Caco-2 (cell line): ENCODE data around the gene MTFMT. TPM values are rescaled to one million over a fixed set of nuclear protein-coding genes. Genes with fewer than 3 reads are reported as not detected.

ENCODE experiments used
- BruUV-seq: library from RNA; stranded (reverse); fragments of 400-500 nt; replicated peaks from 2 replicates; lab custom pipeline; 2021; lab: Mats Ljungman, UMichigan
- CTCF ChIA-PET: fragments of 300-600 bp; sonication (Branson Sonifier 250); formaldehyde crosslinking; loops from one replicate; lab custom pipeline; 2022; ENCODE audit warnings: antibody characterized with exemption; lab: Charles Lee
- POLR2A ChIA-PET: fragments of 300-600 bp; sonication (Branson Sonifier 250); formaldehyde crosslinking; loops from one replicate; lab custom pipeline; 2022; ENCODE audit warnings: antibody characterized with exemption; lab: Charles Lee
- DNase-seq, 2 experiments: peaks; one replicate each; pipeline versions ENCODE4 v3.0.0 to v3.0.0-alpha.2; 2020 to 2022
- H3K27me3 ChIP-seq: replicated peaks from 2 replicates; pipeline ENCODE4 v1.6.0; 2011; ENCODE audit warnings: low read length; ENCODE audit not compliant: control insufficient read depth, insufficient read depth
- H3K36me3 ChIP-seq: 2 replicates; pipeline ENCODE4 v1.5.1; 2011; ENCODE audit warnings: low read length; ENCODE audit not compliant: control insufficient read depth, insufficient read depth
- H3K4me1 ChIP-seq: fragments of 250-450 bp; sonication (Bioruptor Pico); 2 replicates; pipeline ENCODE4 v1.5.1; 2020; ENCODE audit warnings: mild to moderate bottlenecking
- H3K4me3 ChIP-seq: 2 replicates; pipeline ENCODE4 v1.5.1; 2011; ENCODE audit warnings: low read depth, mild to moderate bottlenecking, control low read depth, low read length
- H3K9me3 ChIP-seq: fragments of 250-450 bp; sonication (Bioruptor Pico); 2 replicates; pipeline ENCODE4 v1.5.1; 2020; ENCODE audit warnings: mild to moderate bottlenecking, moderate library complexity
- H3K27ac Mint-ChIP-seq: one replicate; pipeline ENCODE4 v1.8.0; 2022; ENCODE audit warnings: mixed read lengths; ENCODE audit not compliant: unreplicated experiment
- H3K27me3 Mint-ChIP-seq: one replicate; pipeline ENCODE4 v1.8.0; 2022; ENCODE audit warnings: mixed read lengths; ENCODE audit not compliant: insufficient read depth, unreplicated experiment
- H3K36me3 Mint-ChIP-seq: one replicate; pipeline ENCODE4 v1.8.0; 2022; ENCODE audit warnings: mild to moderate bottlenecking, mixed read lengths; ENCODE audit not compliant: insufficient read depth, unreplicated experiment
- H3K4me1 Mint-ChIP-seq: one replicate; pipeline ENCODE4 v1.8.0; 2022; ENCODE audit warnings: low read depth, mixed read lengths; ENCODE audit not compliant: unreplicated experiment
- H3K4me3 Mint-ChIP-seq: one replicate; pipeline ENCODE4 v1.8.0; 2022; ENCODE audit warnings: mild to moderate bottlenecking, moderate library complexity, mixed read lengths; ENCODE audit not compliant: unreplicated experiment
- H3K9me3 Mint-ChIP-seq: one replicate; pipeline ENCODE4 v1.8.0; 2022; ENCODE audit warnings: mixed read lengths; ENCODE audit not compliant: unreplicated experiment
- intact Hi-C: fragments of 100-400 bp; cut with micrococcal nuclease; formaldehyde crosslinking; loops from one replicate; pipeline ENCODE4 v1.10.0; 2022; ENCODE audit not compliant: unreplicated experiment
- total RNA-seq: library from RNA; stranded (reverse); gene quantifications from 2 replicates; pipeline ENCODE4 v1.2.3, GENCODE V29; 2022
- TF ChIP-seq, protein P1 (sequence below), 2 experiments: fragments of 200-600 bp in 1 of 2; IDR thresholded peaks; 1 replicate in 1 of 2; 2 replicates in 1 of 2; pipeline versions ENCODE4 v1.5.1 to v1.8.0; 2011 to 2022; ENCODE audit warnings: antibody characterized with exemption in 1 of 2, control low read depth in 1 of 2, inconsistent platforms in 1 of 2, low read depth in 1 of 2, low read length in 1 of 2, mild to moderate bottlenecking in 1 of 2, moderate library complexity in 1 of 2; ENCODE audit not compliant: insufficient read depth in 1 of 2, severe bottlenecking in 1 of 2, unreplicated experiment in 1 of 2

Gene MTFMT
- total RNA-seq, 1 experiment from 2014 or later: 24.7 TPM

DNA sequence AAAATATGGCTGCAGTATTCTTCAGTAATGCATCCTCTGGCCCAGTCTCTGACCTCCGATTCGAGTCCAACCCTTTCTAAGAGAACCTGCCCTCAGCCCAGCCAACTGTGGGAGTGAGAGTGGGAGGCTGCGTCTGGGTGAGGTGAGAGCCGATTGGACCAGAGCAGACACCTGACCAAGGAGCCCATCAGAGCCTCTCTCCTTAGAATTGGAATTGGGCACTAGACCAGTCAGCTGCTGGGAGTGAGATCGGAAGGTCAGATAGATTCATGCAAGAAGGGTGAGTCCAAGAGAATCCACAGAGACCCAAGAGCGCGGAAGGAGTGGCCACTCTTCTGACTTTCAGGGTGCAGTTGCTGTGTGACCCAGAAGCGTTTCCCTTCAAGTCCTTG lies 28.1 kb upstream of the MTFMT start:
- Mint-ChIP-seq H3K36me3 (peaks cover 11% of the 10 kb centered on the region), H3K9me3 (no peaks in the 10 kb centered on the region), H3K4me3 (peak overlapping the region; percentile 51), H3K27me3 (no peaks in the 10 kb centered on the region), H3K27ac (peak overlapping the region; percentile 91), H3K4me1 (peaks cover 30% of the 10 kb centered on the region)
- peak in 1 of 2 experiments; percentile 60 for DNase-seq
- ChIA-PET POLR2A (no interaction called here), CTCF (interaction anchor here (2.2 kb wide), 1 partner anchor 44 kb away, joined by 7 read pairs; no protein-coding TSS in a partner anchor)
- H3K9me3 ChIP-seq: no peaks in the 10 kb centered on the region
- peaks cover 51% of the 10 kb centered on the region for H3K4me1 ChIP-seq
- BruUV-seq: no TSS peak
- no peaks in the 10 kb centered on the region for H3K36me3 ChIP-seq
- TF ChIP-seq, protein P1, sequence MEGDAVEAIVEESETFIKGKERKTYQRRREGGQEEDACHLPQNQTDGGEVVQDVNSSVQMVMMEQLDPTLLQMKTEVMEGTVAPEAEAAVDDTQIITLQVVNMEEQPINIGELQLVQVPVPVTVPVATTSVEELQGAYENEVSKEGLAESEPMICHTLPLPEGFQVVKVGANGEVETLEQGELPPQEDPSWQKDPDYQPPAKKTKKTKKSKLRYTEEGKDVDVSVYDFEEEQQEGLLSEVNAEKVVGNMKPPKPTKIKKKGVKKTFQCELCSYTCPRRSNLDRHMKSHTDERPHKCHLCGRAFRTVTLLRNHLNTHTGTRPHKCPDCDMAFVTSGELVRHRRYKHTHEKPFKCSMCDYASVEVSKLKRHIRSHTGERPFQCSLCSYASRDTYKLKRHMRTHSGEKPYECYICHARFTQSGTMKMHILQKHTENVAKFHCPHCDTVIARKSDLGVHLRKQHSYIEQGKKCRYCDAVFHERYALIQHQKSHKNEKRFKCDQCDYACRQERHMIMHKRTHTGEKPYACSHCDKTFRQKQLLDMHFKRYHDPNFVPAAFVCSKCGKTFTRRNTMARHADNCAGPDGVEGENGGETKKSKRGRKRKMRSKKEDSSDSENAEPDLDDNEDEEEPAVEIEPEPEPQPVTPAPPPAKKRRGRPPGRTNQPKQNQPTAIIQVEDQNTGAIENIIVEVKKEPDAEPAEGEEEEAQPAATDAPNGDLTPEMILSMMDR (IDR thresholded peaks at IDR 0.05; ENCODE audit: insufficient read depth in 1 of 2, low read depth in 1 of 2, low read length in 1 of 2, severe bottlenecking in 1 of 2, unreplicated experiment in 1 of 2): no peak
- H3K4me3 ChIP-seq: no peak overlapping the region
- no peaks in the 10 kb centered on the region for H3K27me3 ChIP-seq
- intact Hi-C loops: no loop called here

DNA sequence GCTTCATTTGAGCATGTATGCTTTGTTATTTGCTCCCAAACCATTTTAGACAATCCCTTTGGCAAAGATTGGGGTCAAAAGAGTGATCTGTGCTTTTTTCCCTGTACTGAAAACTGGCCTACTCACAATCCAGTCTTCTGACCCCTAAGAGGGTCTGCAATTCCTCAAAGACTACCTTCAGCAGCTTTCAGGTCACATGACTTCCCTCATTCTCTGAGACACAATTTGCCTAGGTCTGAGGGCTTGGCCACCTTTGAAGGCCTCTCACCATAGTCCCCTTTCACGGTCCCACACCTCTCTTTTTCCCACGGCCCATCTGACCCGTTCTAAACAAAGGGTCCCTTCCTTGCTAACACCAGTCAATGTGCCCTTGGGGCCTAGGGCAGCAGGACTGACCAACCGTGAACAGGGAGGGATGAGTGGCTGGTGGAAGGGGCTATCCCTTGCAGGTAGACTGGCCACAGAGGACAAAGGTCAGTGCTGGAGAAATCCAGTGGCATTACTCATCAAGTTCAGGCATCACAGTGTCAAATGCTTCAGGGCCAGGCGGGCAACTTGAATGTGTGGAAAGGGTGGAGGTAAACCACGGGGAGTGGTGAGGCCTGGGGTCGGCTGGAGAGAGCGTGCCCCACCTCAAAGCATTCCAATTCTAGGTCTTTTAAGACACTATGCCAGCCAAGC lies 27.6 kb upstream of the MTFMT start:
- peak overlapping the region; percentile 51 for H3K4me3 Mint-ChIP-seq
- ChIA-PET CTCF (interaction anchor here (0.7 to 4.9 kb wide), 5 partner anchors 23 to 45 kb away, joined by 6 to 42 read pairs (median 17); no protein-coding TSS in a partner anchor), POLR2A (interaction anchor here (0.6 kb wide), 1 partner anchor 67 kb away, joined by 3 read pairs; the partner anchor contains the start of gene SPG21)
- H3K4me1 ChIP-seq: peaks cover 48% of the 10 kb centered on the region
- DNase-seq: peak; percentile 86 to 93
- no peaks in the 10 kb centered on the region for H3K27me3 Mint-ChIP-seq
- no peaks in the 10 kb centered on the region for H3K27me3 ChIP-seq
- H3K27ac Mint-ChIP-seq: peak overlapping the region; percentile 91
- intact Hi-C loops: no loop called here
- no peaks in the 10 kb centered on the region for H3K36me3 ChIP-seq
- peaks cover 25% of the 10 kb centered on the region for H3K4me1 Mint-ChIP-seq
- no peaks in the 10 kb centered on the region for H3K9me3 ChIP-seq
- no peaks in the 10 kb centered on the region for H3K9me3 Mint-ChIP-seq
- peaks cover 11% of the 10 kb centered on the region for H3K36me3 Mint-ChIP-seq
- TSS peak; percentile 69 for BruUV-seq
- H3K4me3 ChIP-seq: no peak overlapping the region
- TF ChIP-seq, protein P1 (IDR thresholded peaks at IDR 0.05; ENCODE audit: insufficient read depth in 1 of 2, low read depth in 1 of 2, low read length in 1 of 2, severe bottlenecking in 1 of 2, unreplicated experiment in 1 of 2): no peak

- H3K9me3 ChIP-seq: no peaks in the 10 kb centered on the region
- Mint-ChIP-seq H3K4me3 (no peak overlapping the region), H3K36me3 (peaks cover 11% of the 10 kb centered on the region), H3K27ac (peak overlapping the region; percentile 91), H3K9me3 (no peaks in the 10 kb centered on the region), H3K27me3 (no peaks in the 10 kb centered on the region), H3K4me1 (peaks cover 25% of the 10 kb centered on the region)
- POLR2A ChIA-PET: interaction anchor here (0.6 to 1.0 kb wide), 2 partner anchors 11 to 66 kb away, joined by 3 read pairs; partner anchors contain the start of gene SPG21
- TF ChIP-seq, protein P1 (IDR thresholded peaks at IDR 0.05; ENCODE audit: insufficient read depth in 1 of 2, low read depth in 1 of 2, low read length in 1 of 2, severe bottlenecking in 1 of 2, unreplicated experiment in 1 of 2): no peak
- BruUV-seq: no TSS peak
- H3K27me3 ChIP-seq: no peaks in the 10 kb centered on the region
- CTCF ChIA-PET: interaction anchor here (0.7 to 4.9 kb wide), 6 partner anchors 22 to 45 kb away, joined by 6 to 42 read pairs (median 20); no protein-coding TSS in a partner anchor
- intact Hi-C loops: no loop called here
- H3K36me3 ChIP-seq: no peaks in the 10 kb centered on the region
- H3K4me3 ChIP-seq: no peak overlapping the region
- no peak for DNase-seq
- peaks cover 48% of the 10 kb centered on the region for H3K4me1 ChIP-seq
These were observed 26.7 kb upstream of the MTFMT start for GRCh38 chr15:65056106-65056505.
